ENCODE data around the gene MMGT1. TPM values are rescaled to one million over a fixed set of nuclear protein-coding genes. Genes with fewer than 3 reads are reported as not detected.

Gene MMGT1
- total RNA-seq, 2 donors from 2014 or later, result 4.6 to 13.2 TPM

DNA sequence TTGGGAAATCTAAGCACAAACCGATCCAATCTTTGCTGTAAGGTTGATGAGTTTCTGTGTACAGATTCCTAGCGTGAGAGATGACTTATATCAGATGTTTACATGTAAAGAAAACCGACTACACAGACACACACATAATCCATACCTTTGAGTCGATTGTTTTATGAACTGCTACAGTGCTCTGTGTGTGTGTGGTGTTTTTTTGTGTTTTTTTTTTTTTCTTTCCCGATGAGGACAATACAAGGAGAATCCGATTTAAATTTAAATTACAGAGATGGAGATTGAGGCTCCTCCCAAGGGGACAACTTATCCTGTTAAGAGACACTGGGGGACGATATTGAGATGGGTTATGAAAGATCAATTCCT, 11.0 kb upstream of the MMGT1 start:
- peak overlapping the region; percentile 41 to 48 for H3K4me3 ChIP-seq
- no peaks in the 10 kb centered on the region for H3K36me3 ChIP-seq (replicated peaks in 1 of 2; ENCODE audit: insufficient read depth in 1 of 2, low read depth in 2 of 2)
- no peaks in the 10 kb centered on the region for H3K9me3 ChIP-seq
- TF ChIP-seq CTCF (IDR thresholded peaks at IDR 0.05) (no peak), POLR2A (IDR thresholded peaks at IDR 0.05) (no peak)
- H3K27ac ChIP-seq, result peak overlapping the region in 3 of 4 donors; percentile 61 to 74 (median 70)
- intact Hi-C loops (cut with DNase I), result no loop called here
- no peaks in the 10 kb centered on the region for H3K27me3 ChIP-seq
- ATAC-seq, result no peak
- no peak for DNase-seq
- WGBS, 2 donors, result 1 to 3% methylated on average over 7 of the region's 7 CpGs
- peaks cover 7% of the 10 kb centered on the region for H3K4me1 ChIP-seq

GRCh38 chrX:135984256-135984655, 10.5 kb upstream of the MMGT1 start:
- no peak overlapping the region for H3K4me3 ChIP-seq

GRCh38 chrX:135982860-135983259, 9.1 kb upstream of the MMGT1 start:
- no peaks in the 10 kb centered on the region for H3K36me3 ChIP-seq (replicated peaks in 1 of 2; ENCODE audit: insufficient read depth in 1 of 2, low read depth in 2 of 2)

More at GRCh38 chrX:135984256-135984655, 10.5 kb upstream of the MMGT1 start:
- no peaks in the 10 kb centered on the region for H3K9me3 ChIP-seq
- H3K27me3 ChIP-seq, result no peaks in the 10 kb centered on the region
- DNase-seq (no peak), ATAC-seq (no peak)
- TF ChIP-seq CTCF (IDR thresholded peaks at IDR 0.05) (no peak), POLR2A (IDR thresholded peaks at IDR 0.05) (no peak)
- WGBS, 2 donors, result 15 to 21% methylated on average over 2 of the region's 2 CpGs
- no peaks in the 10 kb centered on the region for H3K36me3 ChIP-seq (replicated peaks in 1 of 2; ENCODE audit: insufficient read depth in 1 of 2, low read depth in 2 of 2)
- peaks cover 7% of the 10 kb centered on the region for H3K4me1 ChIP-seq
- intact Hi-C loops (cut with DNase I), result no loop called here
- H3K27ac ChIP-seq, result peak overlapping the region in 1 of 4 donors; percentile 74

GRCh38 chrX:135981668-135982067, 7.9 kb upstream of the MMGT1 start:
- DNase-seq (no peak), ATAC-seq (no peak)
- TF ChIP-seq POLR2A (IDR thresholded peaks at IDR 0.05), result no peak
- TF ChIP-seq CTCF (IDR thresholded peaks at IDR 0.05), result no peak
- H3K9me3 ChIP-seq, result no peaks in the 10 kb centered on the region
- H3K4me1 ChIP-seq, result peaks cover 7% of the 10 kb centered on the region
- intact Hi-C loops (cut with DNase I), result no loop called here
- H3K4me3 ChIP-seq, result no peak overlapping the region
- no peaks in the 10 kb centered on the region for H3K27me3 ChIP-seq
- no peaks in the 10 kb centered on the region for H3K36me3 ChIP-seq (replicated peaks in 1 of 2; ENCODE audit: insufficient read depth in 1 of 2, low read depth in 2 of 2)
- no peak overlapping the region for H3K27ac ChIP-seq

More at GRCh38 chrX:135982860-135983259, 9.1 kb upstream of the MMGT1 start:
- H3K27me3 ChIP-seq, result no peaks in the 10 kb centered on the region
- no peaks in the 10 kb centered on the region for H3K9me3 ChIP-seq
- H3K27ac ChIP-seq, result no peak overlapping the region
- H3K4me3 ChIP-seq, result no peak overlapping the region
- H3K4me1 ChIP-seq, result peaks cover 7% of the 10 kb centered on the region
- no peak for TF ChIP-seq POLR2A (IDR thresholded peaks at IDR 0.05)
- intact Hi-C loops (cut with DNase I), result no loop called here
- DNase-seq, result no peak
- ATAC-seq, result no peak
- WGBS, 2 donors, result 70% methylated on average over 1 of the region's 1 CpG; no CpG with 5 or more reads in 1 of the 2 donors

DNA sequence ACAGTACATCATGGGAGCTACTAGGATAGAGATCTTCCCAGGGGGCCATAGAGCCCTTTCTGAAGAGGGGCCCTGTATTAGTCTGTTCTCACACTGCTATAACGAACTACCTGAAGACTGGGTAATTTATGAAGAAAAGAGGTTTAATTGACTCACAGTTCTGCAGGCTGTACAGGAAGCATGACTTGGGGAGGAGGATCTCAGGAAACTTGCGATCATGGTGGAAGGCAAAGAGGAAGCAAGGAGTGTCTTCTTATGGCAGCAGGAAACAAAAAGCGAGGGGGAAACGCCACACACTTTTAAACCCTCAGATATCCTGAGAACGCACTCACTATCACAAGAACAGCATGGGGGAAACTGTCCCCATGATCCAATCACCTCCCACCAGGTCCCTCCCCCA, 7.2 kb upstream of the MMGT1 start:
- no peak for ATAC-seq
- intact Hi-C loops (cut with DNase I), result no loop called here
- H3K27ac ChIP-seq, result no peak overlapping the region

More for the DNA sequence above, 7.2 kb upstream of the MMGT1 start:
- H3K27me3 ChIP-seq, result no peaks in the 10 kb centered on the region
- no peak for DNase-seq
- no peak for TF ChIP-seq CTCF (IDR thresholded peaks at IDR 0.05)
- no peak for TF ChIP-seq POLR2A (IDR thresholded peaks at IDR 0.05)
- H3K36me3 ChIP-seq (replicated peaks in 1 of 2; ENCODE audit: insufficient read depth in 1 of 2, low read depth in 2 of 2), result no peaks in the 10 kb centered on the region
- H3K4me1 ChIP-seq, result peaks cover 7% of the 10 kb centered on the region
- 68 to 75% methylated on average over 5 of the region's 5 CpGs for WGBS, 2 donors
- H3K4me3 ChIP-seq, result no peak overlapping the region
- no peaks in the 10 kb centered on the region for H3K9me3 ChIP-seq
